Cortex of kidney (tissue), 1 donor: ENCODE data around the gene ITGA3.

Source experiments
- DNase-seq: peaks from one replicate; lab custom pipeline; 2025; lab: John Stamatoyannopoulos, UW

The ITGA3 gene

DNA sequence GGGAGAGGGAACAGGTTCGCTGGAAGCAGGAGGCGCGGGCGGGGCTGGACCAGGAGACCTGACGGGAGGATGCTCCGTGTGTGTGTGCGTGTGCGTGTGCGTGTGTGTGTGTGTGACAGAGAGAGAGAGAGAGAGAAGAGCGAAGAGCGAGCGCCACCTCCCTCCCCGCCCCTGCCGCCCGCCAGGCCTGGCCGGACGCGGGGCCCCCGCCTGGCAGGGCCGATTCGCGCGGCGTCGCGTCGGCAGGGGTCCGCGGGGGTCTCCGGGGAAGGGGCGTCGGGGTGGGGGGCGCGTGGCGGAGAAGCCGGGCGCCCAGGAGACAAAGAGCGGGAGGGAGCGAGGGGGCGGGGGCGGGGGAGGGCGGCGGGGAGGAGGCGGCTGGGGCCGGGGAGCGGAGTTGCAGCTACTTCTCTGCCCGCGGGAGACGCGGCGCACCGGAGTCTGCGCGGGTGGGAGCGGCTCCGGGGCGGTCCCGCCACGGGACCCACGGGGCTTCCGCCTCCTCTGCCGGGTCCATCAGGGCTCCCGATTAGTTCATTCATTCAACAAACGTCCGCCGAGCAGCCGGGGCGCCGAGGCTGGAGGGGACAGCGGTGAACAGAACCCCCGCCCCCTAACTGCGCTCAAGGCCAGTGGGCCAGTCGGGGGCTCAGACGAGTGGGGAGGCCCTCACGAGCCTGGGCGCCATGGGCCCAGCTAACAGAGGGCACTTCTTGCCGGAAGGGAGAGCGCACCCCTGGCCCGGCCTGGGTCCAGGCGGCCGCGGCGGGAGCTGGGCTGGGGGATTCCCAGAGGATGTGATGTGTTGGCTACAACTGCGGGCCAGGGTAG, 74.0 kb downstream of the ITGA3 start, which contains the start of gene SAMD14:
Gene SAMD14, minus strand, starts transcription at position 433 of the 831 bp plus-strand sequence. CDS start 5,201 bp downstream, outside the sequence.
- no peak for DNase-seq

DNA sequence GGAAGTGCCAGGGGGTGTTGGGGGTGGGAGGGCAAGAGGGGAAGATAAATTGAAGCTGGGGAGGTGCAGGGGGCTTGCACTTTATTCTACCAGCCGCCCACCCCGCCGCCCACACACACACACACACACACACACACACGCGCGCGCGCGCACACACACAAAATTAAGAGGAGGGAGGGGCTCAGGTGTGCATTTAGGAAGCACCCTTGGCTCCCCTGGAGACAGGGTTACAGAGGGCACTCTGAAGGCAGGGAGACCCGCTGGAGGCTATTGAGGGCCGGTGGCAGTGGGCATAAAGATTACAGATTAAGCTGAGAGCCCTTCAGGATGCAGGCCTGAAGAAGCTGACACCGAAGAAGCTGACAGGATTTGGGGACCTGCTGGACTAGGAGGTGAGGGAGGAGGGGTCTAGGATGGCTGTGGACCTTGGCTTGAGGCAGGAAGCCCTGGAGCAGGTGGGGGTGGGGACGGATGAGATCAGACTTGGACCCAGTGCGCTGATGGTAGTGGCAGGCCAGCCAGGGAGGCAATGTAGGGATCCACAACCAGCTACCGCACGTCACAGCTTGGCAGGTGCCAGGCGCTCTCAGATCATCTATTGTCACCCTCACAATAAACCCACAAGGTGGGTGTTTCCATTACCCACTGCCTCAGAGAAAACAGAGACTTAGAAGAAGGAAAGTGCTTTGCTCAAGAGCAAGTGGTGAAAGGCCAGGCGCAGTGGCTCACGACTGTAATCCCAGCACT, 74.8 kb downstream of the ITGA3 start:
- DNase-seq = no peak

DNA sequence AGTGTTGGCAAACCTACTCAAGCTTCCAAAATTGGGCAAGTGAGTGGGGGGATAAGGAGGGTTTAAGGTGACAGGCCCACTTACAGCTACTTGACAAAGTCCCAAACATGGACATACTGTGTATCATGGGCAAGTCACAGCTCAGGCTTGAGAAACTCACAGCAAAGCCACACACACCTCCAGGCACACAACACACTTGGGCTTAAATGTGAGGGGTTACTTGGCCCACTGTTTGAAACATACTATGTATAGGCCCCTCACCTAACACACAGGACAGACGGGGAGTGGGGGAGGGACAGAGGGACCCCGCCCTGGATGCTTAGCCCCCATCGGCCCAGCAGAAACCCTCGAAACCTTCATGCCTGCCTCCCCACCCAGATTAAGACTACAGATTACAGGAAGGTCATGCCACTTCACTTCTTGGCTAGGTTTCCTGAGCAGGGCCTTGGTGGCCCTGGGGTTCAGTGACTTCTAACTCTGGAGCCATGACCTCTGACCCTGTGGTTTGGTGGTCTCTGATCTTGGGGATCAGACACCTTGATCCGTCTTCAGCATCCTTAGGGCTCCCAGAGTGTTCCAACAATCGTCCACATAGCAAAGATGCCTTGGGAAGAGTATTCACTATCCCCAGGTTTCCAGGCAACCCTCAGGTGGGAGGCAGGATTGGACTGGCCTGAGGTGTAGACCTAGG, 76.3 kb downstream of the ITGA3 start:
- no peak for DNase-seq

DNA sequence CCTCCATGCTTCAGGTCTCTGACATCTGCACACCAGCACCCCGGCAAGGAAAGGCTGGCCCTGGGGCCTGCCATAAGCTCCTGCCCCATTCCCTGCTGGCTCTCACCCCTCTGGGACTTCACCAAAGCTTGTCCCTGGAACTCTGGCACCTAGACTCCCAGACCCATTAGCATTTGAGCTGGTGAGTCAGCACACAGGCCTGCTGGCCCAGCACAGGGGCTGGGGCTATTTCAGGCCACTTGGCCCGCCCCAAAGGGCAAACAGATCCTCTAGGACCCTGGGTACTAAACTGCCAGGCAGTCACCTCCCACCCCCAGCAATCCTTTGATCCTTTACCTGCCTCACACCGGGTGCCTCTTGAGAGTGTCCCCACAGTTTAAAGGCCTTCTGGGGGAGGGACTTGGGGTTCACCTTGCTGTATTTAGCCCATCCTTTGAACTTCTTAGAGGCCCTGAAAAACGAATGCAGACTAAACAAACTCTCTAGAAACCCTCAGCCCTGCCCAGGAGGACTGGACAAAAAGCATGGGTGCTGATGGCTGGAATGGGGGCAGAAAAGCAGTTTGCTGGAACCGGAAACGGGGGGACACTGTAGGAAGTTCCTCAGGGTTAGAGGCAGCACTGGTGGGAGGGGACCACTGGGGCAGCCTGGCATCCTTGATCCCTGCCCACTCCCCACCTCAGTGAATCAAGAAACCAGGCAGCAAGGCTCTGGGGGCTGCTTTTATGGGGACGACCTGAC, 77.3 kb downstream of the ITGA3 start:
- DNase-seq = no peak

DNA sequence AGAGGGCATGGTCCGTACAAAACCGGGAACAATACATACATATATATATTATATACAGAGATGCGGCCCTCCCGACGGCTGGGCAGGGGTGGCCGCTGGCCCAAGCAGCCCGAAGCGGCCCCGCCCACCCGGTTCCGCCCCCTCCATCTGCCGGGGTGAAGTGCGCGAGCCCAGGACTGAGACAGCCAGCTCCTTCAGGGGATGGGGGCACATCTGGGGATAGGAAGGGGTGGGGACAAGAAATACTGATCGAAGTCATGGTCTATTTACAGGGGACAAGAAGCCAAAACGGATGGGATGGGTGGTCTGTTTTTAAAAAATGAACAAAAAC, 77.8 kb downstream of the ITGA3 start:
- no peak for DNase-seq

DNA sequence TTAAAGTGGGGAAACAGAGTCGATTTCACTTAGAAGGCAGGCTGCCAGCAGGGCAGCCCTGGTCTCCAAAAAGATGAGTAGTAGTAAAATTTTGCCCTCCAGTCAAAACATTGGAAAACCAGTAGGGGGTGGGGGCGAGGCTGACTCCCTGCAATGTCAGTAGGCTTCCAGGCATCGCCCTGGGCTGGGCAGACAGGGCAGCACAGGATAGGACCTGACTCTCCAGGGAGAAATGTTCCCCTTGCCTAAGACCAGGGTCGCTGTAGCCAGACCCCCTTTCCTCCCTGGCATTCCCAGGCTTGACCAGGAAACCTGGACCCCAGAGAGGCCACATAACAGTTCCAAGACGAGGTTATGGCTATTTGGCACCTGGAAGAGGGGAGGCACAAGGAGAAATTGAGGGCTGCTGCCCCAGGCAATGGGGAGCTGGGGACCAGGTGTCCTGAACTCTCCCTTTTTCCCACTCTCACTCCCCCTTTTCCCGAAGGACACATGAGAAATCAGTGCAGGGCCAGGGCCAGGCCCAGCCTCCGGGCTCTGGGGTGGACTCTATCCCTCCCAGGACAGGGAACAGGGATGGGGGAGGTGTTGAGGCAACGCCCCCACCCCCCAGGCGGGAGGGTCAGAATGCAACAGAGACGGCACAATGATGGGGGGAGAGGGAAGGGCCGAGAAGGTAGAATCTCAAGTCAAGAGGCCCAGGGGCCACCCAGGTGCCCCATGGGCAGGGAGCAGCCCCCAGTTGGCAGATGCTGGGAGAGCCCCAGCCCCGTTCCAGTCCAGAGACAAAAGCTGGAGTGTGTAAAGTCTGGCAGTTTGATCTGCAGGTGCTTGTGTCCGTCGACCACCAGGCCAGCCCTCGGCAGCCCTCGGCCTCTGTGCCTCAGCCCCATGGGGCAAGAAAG, 78.5 kb downstream of the ITGA3 start:
- no peak for DNase-seq

DNA sequence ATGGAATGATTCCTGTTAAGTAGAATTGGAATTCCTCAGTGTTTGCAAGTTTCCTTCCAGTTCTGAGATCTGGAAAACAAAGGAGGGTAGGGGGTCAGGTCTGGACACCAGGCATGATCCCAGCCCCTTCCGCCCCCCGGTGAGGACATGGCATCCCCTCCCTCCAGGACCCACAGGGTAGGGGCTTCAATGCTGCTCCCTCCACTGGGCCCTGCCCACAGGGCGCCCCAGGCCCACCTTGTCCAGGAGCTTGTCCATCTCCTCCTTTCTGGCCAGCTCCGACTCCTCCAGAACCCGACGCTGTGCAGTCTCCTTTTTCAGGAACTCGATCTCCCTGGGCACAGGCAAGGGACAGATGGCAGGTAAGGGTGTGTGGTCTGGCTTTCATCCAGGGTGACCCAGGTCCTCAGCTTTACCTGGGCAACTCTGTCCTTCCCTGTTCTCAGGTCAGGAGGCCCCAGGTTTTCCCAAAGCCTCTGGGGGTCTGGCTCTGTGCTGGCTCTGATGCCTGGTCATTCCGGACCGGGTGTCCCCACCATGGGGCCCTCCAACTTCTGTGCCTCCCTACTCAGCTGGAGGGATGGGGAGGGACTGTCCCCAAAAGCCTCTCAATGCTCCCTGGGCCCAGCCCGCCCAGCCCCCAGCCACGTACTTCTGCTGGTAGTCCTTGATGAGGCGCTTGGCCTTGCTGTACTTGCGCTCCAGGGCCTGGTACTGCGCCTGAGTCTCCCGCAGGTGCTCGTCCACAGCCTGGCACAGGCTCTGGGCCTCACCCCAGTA, 79.6 kb downstream of the ITGA3 start:
- DNase-seq = no peak

DNA sequence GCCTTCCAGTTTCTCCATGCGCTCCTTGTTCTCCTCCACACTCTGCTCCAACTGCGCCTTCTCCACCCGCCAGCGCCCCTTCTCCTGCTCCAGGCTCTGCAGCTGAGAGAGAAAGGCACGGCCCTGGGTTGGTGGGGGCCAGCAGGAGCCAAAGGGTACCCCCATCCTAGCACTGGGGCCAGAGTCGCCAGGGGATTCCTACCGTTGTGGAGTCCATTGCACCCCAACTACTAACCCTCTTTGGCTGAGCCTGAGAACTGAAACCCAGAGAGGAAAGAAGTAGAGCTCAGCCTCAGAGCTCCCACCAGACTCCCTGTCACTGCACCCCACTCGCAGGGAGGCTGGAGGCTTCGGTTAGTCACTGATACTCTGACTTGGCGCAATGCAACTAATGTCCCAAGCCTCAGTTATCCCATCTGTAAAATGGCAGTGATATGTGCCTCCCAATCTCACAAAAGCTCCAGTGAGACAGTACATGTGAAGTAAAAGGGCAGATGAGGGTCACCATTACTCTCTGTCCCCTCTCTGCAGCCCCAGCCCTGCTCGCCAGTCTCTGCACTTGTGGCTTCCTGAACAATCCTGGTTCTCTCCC, 80.3 kb downstream of the ITGA3 start:
- DNase-seq = no peak

DNA sequence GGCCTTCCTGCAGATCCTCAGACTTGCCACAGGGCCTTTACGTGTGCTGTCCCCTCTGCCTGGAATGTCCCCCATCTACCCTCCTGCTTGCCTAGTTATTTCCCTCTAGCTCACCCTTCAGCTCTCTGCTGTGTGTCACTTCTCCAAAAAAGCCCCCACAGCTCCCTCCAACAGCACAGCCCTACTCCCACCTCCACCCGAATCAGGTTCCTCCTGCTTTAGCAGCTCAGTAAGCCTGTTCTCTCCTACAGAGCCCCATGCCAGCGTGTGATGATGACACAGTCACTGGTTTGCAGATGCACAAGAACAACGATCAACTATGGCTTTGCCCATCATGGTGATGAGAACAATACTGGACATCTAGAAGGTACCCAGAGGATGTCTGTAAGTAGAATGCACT, 81.1 kb downstream of the ITGA3 start:
- no peak for DNase-seq

DNA sequence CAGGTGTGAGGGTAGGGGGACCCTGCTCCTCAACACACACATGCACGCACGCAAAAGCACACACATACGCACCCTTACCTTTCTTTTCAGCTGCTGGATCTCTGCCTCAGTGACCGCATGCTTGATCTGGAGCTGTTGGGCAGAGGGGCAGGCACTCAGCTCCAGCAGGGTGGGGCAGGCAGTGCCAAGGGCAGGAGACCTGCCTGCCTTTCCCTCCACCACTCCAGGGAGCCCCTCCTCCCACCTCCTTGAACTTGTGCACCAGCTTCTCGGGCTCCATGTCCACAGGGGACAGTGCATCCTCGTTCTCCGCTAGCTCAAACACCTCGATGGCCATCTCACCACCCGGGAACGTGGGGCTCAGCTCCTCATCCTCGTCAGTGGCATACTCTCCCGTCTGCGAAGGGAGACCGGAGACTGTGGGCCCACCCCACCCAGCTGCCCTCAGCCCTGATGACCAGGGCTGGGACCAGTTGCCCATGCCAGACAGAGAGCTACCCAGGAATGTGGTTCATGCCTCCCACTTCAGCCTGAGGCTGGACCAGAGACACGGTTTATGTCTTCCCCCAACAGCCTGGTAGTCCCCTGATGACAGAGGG, 83.4 kb downstream of the ITGA3 start:
- no peak for DNase-seq
